GM21717 (cell line): ENCODE results near the gene FAM13C.
"Not testable (repeated sequence)": the region's sequence is repeated elsewhere in the genome, so short reads cannot be mapped to it uniquely, and the experiment has no call there.

ENCODE experiments used
- ATAC-seq: cut with Tn5 transposase; IDR thresholded peaks from one replicate; pipeline ENCODE4 v1.9.1; 2021; ENCODE audit warnings: mild to moderate bottlenecking, moderate library complexity; ENCODE audit not compliant: unreplicated experiment

Gene FAM13C

GRCh38 chr10:59362144-59362958 is at the start of gene FAM13C:
FAM13C (minus strand) TSS chr10:59362549; CDS start chr10:59362460, 89 bp downstream.
- ATAC-seq, result no peak

- ATAC-seq, result no peak
These were observed 42.9 kb upstream of the FAM13C start for GRCh38 chr10:59405235-59405634.

- no peak for ATAC-seq
These were observed 37.9 kb upstream of the FAM13C start for GRCh38 chr10:59400214-59400613.

DNA sequence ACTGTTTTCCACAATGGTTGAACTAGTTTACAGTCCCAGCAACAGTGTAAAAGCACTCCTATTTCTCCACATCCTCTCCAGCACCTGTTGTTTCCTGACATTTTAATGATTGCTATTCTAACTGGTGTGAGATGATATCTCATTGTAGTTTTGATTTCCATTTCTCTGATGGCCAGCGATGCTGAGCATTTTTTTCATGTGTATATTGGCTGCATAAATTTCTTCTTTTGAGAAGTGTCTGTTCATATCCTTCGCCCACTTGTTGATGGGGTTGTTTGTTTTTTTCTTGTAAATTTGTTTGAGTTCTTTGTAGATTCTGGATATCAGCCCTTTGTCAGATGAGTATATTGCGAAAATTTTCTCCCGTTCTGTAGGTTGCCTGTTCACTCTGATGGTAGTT is 37.0 kb upstream of the FAM13C start:
- not testable (repeated sequence) for ATAC-seq

GRCh38 chr10:59397961-59398360 is 35.6 kb upstream of the FAM13C start:
- ATAC-seq, result no peak

DNA sequence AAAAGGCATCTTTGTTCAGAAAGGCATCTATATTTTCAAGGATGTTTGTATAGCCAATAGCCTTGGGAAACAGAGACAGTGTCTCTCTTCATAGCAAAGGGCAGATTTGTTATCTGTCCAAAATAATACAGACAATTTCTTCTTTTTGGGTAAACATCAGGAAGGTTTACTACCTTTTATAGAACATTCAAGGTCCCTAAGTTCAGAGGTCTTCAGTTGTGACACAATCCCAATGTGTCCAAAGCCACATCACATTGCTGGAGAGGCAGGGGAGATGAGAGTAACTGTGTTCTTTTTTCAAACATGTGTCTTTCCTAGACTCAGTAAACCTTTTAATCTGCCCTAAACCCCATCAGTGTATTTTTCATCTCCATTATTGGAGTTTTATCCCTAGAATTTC is 33.6 kb upstream of the FAM13C start:
- ATAC-seq, result no peak

GRCh38 chr10:59393349-59393748 is 31.0 kb upstream of the FAM13C start:
- no peak for ATAC-seq

GRCh38 chr10:59391060-59391459 is 28.7 kb upstream of the FAM13C start:
- ATAC-seq, result no peak

DNA sequence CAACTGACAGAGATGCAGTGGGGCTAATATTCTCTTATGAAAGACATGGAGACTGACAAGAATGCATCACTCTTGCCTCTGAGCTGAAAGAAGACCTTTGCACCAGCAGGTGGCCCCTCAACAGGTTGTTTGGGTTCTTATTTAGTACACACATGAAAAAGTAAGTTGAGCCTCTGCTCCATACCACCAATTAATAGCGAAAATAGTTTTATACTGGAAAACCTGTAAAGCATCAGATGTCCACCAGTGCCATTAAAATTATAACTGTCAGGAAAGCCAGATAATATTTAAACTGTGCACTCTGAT is 26.3 kb upstream of the FAM13C start:
- ATAC-seq, result no peak

DNA sequence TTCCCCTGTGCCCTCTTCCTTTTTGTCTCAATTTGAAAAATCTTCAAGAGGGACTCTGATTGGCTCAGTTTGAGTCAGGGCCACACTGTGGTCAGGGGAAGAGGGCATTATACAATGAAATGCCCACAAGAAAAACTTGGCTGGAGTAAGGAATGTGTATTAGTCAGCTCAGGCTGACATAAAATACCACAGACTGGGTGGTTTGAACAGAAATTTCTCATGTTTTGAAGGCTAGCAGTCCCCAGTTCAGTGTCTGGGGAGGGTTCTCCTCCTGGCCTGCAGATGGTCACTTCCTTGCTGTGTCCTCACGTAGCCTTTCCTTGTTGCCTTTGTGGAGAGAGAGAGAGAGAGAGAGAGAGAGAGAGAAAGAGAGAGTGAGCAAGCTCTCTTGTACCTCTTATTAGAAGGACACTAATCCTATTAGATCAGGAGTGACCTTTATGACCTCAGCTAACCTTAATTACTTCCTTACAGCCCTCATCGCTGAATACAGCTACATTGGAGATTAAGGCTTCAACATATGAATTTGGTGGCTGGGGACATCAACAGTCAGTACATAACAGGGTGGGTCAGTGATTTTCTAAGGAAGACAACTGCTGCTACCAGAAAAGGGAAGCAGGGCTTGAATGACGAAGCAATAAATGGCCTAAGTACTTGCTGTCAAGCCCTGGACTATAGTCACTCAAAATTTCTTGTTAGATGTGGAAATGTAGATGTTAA is 25.8 kb upstream of the FAM13C start:
- ATAC-seq, result no peak

DNA sequence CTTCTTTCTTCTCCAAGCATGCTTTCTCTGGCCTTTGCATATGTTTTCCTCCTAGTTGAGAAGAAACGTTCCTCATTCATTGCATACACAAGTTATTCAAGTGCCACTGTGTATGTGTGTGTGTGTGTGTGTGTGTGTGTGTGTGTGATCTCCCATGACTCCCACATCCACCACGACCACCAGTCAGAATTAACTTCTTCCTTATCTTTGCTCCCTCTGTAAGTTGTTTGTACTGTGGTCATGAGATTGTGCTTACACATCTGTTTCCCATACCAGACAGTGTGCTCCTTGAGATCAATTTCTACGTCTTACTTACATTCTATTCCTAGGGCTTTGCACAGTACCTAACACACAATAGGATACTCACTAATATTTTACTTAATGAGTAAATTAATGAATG is 22.4 kb upstream of the FAM13C start:
- ATAC-seq, result no peak

DNA sequence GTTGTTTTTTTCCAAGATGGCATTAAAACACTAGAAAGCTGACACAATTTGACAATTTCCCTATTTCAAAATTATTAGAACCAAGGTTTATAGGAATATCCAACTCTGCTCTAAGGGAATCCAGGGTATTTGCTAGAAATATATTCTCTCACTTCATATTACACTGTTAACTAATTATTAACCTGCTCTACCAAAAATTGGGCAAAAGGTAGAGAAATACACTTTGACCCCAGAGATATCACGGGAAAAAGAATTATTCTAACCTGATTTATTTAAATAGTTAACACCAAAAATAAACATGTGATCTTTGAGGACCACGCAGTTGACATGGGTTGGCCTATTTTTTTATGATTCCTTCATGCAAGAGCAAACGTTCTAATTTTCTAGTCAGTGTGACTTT is 21.6 kb upstream of the FAM13C start:
- no peak for ATAC-seq

DNA sequence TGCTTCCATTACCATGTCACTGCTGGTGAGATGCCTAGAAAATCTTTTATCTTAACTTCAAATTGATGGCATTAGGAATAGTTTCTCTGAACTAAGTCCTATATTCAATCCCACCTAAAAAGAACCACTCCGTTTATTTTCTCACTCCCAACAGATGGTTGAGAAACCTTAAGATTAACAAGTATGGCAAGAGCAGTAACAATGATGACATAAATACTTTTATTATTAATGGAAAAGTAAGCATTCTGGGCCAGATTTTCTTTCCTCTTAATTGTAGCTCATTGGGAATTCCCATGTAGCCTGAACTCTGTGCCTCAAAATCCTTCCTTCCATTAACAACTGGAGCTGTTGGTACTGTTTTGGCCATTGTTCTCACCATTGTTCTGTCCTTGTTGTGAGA is 21.1 kb upstream of the FAM13C start:
- ATAC-seq, result no peak

DNA sequence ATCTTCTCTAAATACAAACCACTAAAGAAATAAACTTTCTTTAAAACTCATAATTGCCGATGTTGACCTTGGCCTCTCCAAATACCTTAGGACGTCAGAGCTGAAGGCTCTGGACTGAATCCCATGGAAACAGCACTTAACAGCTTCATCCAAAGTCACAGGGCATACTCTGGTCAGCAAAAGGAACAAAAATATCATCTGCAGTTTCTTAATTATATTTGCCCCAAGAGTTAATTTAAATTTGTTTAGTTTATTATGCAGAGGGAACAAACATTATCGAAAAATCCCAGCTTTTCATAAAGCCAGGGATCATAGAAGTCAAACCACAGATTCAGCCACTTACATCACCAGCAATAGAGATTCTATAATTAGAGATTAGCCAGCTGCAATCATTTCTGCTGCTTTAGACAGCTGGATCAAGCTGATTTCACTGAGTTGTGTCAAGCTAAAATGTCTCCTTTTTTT is 20.5 kb upstream of the FAM13C start:
- ATAC-seq, result no peak

DNA sequence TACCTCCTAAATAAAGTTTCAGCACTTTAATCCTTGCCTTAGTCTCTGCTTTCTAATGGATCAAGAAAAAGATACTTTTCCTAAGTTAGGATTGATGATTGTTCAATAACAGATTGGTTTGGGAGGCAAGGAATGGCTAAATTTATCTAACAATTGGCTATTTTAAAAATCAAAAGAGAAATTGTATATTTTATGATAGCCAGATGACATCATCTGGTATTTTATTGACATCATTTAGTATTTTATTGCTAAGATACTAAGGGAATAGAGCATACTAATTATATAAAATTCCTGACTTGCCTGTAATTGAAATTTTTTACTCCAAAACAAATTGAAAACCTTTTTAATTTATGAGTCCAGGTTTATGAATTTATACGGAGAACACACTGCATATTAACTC is 19.3 kb upstream of the FAM13C start:
- ATAC-seq, result no peak

DNA sequence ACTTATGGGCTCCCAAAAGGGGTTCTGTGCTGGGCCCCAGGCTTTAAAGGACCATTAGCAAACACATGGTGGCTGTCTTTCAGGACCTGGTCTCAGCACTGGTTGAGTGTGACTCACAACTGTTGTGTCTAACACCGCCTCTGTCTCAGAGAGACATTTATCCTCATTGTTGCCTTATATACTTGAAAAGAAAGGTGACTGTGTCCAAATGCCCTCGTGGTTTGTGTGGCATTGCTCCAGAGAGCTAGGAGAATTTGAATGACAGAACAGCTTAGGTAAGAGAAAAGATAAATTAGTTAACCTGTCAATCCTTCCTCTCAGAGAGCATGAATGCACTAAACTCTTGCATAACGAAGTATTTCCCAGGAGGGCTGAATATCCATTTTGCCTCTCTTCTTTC is 14.5 kb upstream of the FAM13C start:
- no peak for ATAC-seq

GRCh38 chr10:59375990-59376389 is 13.6 kb upstream of the FAM13C start:
- ATAC-seq, result no peak

GRCh38 chr10:59374916-59375315 is 12.6 kb upstream of the FAM13C start:
- no peak for ATAC-seq

GRCh38 chr10:59373071-59373470 is 10.7 kb upstream of the FAM13C start:
- ATAC-seq, result no peak

- no peak for ATAC-seq
These were observed 10.2 kb upstream of the FAM13C start for GRCh38 chr10:59372543-59372942.

DNA sequence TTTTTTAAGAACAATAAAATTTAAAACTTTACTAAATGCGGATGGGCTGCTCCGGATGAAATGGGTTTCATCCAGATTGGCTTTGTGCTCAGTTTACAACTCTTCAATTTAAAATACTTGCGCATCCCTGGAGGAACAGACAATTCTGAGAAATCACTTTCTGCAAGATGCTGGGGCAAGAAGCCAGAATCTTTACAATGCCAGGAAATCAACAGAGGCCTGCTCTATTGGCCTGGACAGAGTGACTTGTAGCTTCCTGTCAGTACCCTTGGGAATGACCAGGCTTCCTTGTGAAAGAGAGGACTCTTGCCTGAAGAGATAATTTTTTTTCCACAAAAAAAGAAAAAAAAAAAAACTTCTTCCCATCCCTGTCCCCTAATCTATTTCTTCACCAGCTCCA is 3.9 kb upstream of the FAM13C start:
- ATAC-seq, result no peak

- no peak for ATAC-seq
These were observed 1.2 kb upstream of the FAM13C start for GRCh38 chr10:59363446-59363958.
